ENCODE results near the gene SDHAF3.

Gene SDHAF3

GRCh38 chr7:97219237-97219636, 101.7 kb downstream of the SDHAF3 start:
- no peak for DNase-seq (ENCODE audit: low spot score)

- no peak for DNase-seq (ENCODE audit: low spot score)
These were observed 106.8 kb downstream of the SDHAF3 start for GRCh38 chr7:97224316-97224715.

- DNase-seq (ENCODE audit: low spot score), result no peak
These were observed 109.0 kb downstream of the SDHAF3 start for GRCh38 chr7:97226541-97226940.

All from left forelimb (tissue), 1 donor.